SK-N-SH treated with all-trans-retinoic acid at 6 μM for 48 hours (cell line): Measurements from ENCODE around the gene CCDC78.

ENCODE experiments used
- ATAC-seq: fragments of 200-7000 bp; cut with Tn5 transposase; 3 replicates; pipeline ENCODE4 v1.9.1; 2020; ENCODE audit warnings: mild to moderate bottlenecking, moderate library complexity
- ARNTL ChIP-seq: fragments of 450-650 bp; formaldehyde crosslinking; IDR thresholded peaks from 2 replicates; pipeline ENCODE4 v1.5.0; 2020; ENCODE audit warnings: low read depth, mild to moderate bottlenecking, moderate library complexity, borderline replicate concordance
- CSDC2 ChIP-seq: fragments of 250-450 bp; sonication (Bioruptor Pico); IDR thresholded peaks from 2 replicates; pipeline ENCODE4 v1.5.0; 2020; ENCODE audit warnings: mild to moderate bottlenecking, moderate library complexity
- GLIS3 ChIP-seq: fragments of 250-450 bp; sonication (Bioruptor Pico); IDR thresholded peaks from 2 replicates; pipeline ENCODE4 v1.5.0; 2020; ENCODE audit warnings: mild to moderate bottlenecking, moderate library complexity
- ISL1 ChIP-seq: fragments of 250-450 bp; sonication (Bioruptor Pico); IDR thresholded peaks from 2 replicates; pipeline ENCODE4 v2.1.2; 2022; ENCODE audit warnings: mild to moderate bottlenecking, moderate library complexity
- RARB ChIP-seq: fragments of 250-450 bp; sonication (Bioruptor Pico); IDR thresholded peaks from 2 replicates; pipeline ENCODE4 v1.8.0; 2021; ENCODE audit warnings: mild to moderate bottlenecking, moderate library complexity
- SNAI2 ChIP-seq: fragments of 250-450 bp; sonication (Bioruptor Pico); IDR thresholded peaks from 2 replicates; pipeline ENCODE4 v1.5.0; 2020; ENCODE audit warnings: mild to moderate bottlenecking, moderate library complexity
- TCF4 ChIP-seq: fragments of 250-450 bp; sonication (Bioruptor Pico); IDR thresholded peaks from 2 replicates; pipeline ENCODE4 v1.8.0; 2021; ENCODE audit warnings: mild to moderate bottlenecking, moderate library complexity, borderline replicate concordance
- ZC3H10 ChIP-seq: fragments of 250-450 bp; sonication (Bioruptor Pico); IDR thresholded peaks from 2 replicates; pipeline ENCODE4 v1.5.1; 2021; ENCODE audit warnings: mild to moderate bottlenecking, moderate library complexity
- ZFP30 ChIP-seq: fragments of 450-650 bp; formaldehyde crosslinking; IDR thresholded peaks from 2 replicates; pipeline ENCODE4 v1.5.0; 2022; ENCODE audit warnings: mild to moderate bottlenecking, moderate library complexity
- ZNF565 ChIP-seq: fragments of 450-650 bp; formaldehyde crosslinking; conservative IDR thresholded peaks from 2 replicates; pipeline ENCODE4 v1.5.0; 2020; ENCODE audit warnings: low read depth, mild to moderate bottlenecking, moderate library complexity
- ZNF70 ChIP-seq: fragments of 450-650 bp; formaldehyde crosslinking; IDR thresholded peaks from 2 replicates; pipeline ENCODE4 v1.5.0; 2020; ENCODE audit warnings: mild to moderate bottlenecking, moderate library complexity
- TF ChIP-seq, protein P1 (sequence below): fragments of 250-450 bp; sonication (Bioruptor Pico); IDR thresholded peaks from 2 replicates; pipeline ENCODE4 v1.5.0; 2020; ENCODE audit warnings: mild to moderate bottlenecking, moderate library complexity
- TF ChIP-seq, protein P2 (sequence below): fragments of 250-450 bp; sonication (Bioruptor Pico); IDR thresholded peaks from 2 replicates; pipeline ENCODE4 v1.8.0; 2021; ENCODE audit warnings: low read depth, mild to moderate bottlenecking, moderate library complexity, borderline replicate concordance
- TF ChIP-seq, protein P3 (sequence below): fragments of 250-450 bp; sonication (Bioruptor Pico); IDR thresholded peaks from 2 replicates; pipeline ENCODE4 v1.5.1; 2021; ENCODE audit warnings: mild to moderate bottlenecking, moderate library complexity
- TF ChIP-seq, protein P4 (sequence below): fragments of 250-450 bp; sonication (Bioruptor Pico); IDR thresholded peaks from 2 replicates; pipeline ENCODE4 v1.5.1; 2020; ENCODE audit warnings: low read depth, mild to moderate bottlenecking, moderate library complexity
- TF ChIP-seq, protein P5 (sequence below): fragments of 250-450 bp; sonication (Bioruptor Pico); IDR thresholded peaks from 2 replicates; pipeline ENCODE4 v1.8.0; 2020; ENCODE audit warnings: mild to moderate bottlenecking, moderate library complexity, borderline replicate concordance

The CCDC78 gene

DNA sequence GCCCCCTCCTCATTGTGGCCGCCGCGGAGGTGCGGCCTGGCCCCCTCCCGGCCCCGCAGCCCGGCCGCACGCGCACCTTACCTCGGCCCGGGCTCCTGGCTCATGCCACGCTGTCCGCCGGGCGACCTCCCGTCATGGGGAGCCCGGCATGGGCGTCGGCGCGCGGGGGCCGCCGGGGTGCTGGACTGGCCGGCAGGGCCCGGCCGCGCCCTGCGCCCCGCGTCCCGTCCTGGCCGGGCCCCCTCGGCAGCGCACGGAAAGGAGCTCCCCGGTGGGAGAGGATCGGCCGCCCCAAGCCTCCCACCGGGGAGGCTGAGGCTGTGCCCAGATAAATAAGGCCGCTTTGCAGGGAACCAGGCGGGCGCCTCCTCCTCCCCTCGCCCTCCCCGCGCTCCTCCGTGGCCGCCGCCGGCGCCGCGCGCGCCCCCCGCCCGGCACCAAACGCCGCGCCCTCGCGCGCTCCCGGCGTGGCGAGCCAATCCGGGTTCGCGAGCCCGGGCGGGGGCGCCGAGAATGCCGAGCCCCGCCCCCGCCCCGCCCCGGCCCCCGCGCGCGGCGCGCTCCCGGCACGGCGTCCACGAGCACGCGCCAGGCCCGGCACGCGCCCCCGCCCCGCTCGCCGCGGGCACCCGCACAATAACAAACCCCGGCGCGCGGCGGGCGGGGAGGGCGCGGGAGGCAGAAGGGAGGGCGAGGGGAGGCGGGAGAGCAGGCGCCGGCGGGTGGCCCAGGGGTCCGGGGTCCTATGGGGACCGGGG, 20.6 kb downstream of the CCDC78 start, which contains the start of gene FBXL16:
Gene FBXL16, minus strand, starts transcription at position 371 of the 758 bp plus-strand sequence. CDS start 8,396 bp downstream, outside the sequence.
- TF ChIP-seq SNAI2 (CRISPR knock-in tag) = peak; percentile 31; the same call in 1 of the 2 replicates
- TF ChIP-seq ISL1 (CRISPR knock-in tag) = no peak
- TF ChIP-seq, protein P1, sequence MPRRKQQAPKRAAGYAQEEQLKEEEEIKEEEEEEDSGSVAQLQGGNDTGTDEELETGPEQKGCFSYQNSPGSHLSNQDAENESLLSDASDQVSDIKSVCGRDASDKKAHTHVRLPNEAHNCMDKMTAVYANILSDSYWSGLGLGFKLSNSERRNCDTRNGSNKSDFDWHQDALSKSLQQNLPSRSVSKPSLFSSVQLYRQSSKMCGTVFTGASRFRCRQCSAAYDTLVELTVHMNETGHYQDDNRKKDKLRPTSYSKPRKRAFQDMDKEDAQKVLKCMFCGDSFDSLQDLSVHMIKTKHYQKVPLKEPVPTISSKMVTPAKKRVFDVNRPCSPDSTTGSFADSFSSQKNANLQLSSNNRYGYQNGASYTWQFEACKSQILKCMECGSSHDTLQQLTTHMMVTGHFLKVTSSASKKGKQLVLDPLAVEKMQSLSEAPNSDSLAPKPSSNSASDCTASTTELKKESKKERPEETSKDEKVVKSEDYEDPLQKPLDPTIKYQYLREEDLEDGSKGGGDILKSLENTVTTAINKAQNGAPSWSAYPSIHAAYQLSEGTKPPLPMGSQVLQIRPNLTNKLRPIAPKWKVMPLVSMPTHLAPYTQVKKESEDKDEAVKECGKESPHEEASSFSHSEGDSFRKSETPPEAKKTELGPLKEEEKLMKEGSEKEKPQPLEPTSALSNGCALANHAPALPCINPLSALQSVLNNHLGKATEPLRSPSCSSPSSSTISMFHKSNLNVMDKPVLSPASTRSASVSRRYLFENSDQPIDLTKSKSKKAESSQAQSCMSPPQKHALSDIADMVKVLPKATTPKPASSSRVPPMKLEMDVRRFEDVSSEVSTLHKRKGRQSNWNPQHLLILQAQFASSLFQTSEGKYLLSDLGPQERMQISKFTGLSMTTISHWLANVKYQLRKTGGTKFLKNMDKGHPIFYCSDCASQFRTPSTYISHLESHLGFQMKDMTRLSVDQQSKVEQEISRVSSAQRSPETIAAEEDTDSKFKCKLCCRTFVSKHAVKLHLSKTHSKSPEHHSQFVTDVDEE (CRISPR knock-in tag) = 0 out of 2 replicates have a peak, but pooled peaks have one; percentile 41
- no peak for TF ChIP-seq ZNF565 (CRISPR knock-in tag)
- TF ChIP-seq CSDC2 (CRISPR knock-in tag) = 0 out of 2 replicates have a peak, but pooled peaks have one; percentile 33
- ATAC-seq = no peak

DNA sequence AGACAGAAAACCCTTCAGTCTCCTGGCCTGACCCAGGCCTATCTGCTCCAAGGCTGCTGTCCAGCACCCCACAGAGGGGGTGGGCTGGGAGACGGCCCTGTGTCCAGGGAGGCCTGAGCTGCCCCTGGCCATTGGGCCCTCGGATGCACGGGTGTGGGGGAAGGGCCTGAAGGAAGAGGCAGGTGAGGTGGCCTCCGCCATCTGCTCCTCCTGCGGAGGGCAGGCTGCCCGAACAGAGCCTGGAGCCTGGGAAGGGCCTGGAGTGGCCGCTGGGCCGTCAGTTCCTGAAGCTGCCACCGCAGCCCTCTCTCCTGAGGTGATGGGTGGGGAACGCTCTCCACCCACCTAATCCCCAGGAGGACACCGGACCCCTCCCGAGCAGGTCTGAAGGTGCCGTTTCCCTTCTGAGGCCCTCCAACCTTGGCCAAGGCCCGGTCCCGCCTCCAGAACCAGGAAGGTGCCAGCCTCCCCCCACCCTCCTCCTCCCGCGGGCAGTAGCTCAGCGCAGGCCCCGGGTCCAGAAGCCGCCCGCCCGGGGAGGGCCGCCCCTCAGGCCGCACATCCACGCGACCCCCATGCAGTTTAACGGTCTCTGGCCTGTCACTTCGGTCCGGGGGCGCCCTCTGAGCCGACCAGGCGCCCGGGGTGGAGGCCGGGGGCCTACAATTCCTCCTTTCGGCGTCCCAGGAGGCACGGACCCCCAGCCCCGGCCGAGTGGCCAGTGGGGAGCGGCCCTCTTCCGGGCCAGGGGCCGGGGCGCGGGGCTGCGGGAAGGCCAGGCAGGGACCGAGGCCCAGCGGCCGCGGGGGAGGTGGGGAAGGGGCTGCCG, 21.5 kb downstream of the CCDC78 start:
- TF ChIP-seq RARB (CRISPR knock-in tag) (no peak), ZC3H10 (no peak), CSDC2 (CRISPR knock-in tag) (no peak), GLIS3 (no peak)
- TF ChIP-seq, protein P2, sequence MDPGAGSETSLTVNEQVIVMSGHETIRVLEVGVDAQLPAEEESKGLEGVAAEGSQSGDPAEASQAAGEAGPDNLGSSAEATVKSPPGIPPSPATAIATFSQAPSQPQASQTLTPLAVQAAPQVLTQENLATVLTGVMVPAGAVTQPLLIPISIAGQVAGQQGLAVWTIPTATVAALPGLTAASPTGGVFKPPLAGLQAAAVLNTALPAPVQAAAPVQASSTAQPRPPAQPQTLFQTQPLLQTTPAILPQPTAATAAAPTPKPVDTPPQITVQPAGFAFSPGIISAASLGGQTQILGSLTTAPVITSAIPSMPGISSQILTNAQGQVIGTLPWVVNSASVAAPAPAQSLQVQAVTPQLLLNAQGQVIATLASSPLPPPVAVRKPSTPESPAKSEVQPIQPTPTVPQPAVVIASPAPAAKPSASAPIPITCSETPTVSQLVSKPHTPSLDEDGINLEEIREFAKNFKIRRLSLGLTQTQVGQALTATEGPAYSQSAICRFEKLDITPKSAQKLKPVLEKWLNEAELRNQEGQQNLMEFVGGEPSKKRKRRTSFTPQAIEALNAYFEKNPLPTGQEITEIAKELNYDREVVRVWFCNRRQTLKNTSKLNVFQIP (CRISPR knock-in tag) = no peak
- TF ChIP-seq, protein P3, sequence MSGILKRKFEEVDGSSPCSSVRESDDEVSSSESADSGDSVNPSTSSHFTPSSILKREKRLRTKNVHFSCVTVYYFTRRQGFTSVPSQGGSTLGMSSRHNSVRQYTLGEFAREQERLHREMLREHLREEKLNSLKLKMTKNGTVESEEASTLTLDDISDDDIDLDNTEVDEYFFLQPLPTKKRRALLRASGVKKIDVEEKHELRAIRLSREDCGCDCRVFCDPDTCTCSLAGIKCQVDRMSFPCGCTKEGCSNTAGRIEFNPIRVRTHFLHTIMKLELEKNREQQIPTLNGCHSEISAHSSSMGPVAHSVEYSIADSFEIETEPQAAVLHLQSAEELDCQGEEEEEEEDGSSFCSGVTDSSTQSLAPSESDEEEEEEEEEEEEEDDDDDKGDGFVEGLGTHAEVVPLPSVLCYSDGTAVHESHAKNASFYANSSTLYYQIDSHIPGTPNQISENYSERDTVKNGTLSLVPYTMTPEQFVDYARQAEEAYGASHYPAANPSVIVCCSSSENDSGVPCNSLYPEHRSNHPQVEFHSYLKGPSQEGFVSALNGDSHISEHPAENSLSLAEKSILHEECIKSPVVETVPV (CRISPR knock-in tag) = no peak
- peak; percentile 38 for ATAC-seq

DNA sequence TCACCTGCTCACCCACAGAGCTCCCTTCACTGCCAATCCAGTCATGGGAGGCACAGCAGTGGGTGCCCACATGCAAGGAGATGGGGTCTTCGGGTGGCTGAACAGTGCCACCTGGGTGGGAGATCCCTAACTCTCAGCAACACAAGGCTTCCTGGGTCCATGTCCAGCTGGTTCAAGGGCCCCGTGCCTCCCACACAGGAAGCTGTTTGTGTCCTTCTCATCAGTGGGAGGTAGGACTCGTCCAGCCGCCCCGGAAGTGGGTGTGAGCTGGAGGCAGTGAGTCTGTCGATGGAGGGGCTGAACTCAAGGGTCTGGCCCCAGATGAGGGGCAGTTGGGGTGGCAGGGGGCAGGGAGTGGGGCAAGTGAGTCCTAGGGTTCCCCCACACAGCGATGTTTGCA, 22.2 kb downstream of the CCDC78 start:
- no peak for ATAC-seq
- TF ChIP-seq, protein P4, sequence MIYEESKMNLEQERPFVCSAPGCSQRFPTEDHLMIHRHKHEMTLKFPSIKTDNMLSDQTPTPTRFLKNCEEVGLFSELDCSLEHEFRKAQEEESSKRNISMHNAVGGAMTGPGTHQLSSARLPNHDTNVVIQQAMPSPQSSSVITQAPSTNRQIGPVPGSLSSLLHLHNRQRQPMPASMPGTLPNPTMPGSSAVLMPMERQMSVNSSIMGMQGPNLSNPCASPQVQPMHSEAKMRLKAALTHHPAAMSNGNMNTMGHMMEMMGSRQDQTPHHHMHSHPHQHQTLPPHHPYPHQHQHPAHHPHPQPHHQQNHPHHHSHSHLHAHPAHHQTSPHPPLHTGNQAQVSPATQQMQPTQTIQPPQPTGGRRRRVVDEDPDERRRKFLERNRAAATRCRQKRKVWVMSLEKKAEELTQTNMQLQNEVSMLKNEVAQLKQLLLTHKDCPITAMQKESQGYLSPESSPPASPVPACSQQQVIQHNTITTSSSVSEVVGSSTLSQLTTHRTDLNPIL (CRISPR knock-in tag) = no peak
- TF ChIP-seq, protein P3 (CRISPR knock-in tag) = no peak
- TF ChIP-seq ZFP30 (CRISPR knock-in tag) = no peak
- TF ChIP-seq, protein P5, sequence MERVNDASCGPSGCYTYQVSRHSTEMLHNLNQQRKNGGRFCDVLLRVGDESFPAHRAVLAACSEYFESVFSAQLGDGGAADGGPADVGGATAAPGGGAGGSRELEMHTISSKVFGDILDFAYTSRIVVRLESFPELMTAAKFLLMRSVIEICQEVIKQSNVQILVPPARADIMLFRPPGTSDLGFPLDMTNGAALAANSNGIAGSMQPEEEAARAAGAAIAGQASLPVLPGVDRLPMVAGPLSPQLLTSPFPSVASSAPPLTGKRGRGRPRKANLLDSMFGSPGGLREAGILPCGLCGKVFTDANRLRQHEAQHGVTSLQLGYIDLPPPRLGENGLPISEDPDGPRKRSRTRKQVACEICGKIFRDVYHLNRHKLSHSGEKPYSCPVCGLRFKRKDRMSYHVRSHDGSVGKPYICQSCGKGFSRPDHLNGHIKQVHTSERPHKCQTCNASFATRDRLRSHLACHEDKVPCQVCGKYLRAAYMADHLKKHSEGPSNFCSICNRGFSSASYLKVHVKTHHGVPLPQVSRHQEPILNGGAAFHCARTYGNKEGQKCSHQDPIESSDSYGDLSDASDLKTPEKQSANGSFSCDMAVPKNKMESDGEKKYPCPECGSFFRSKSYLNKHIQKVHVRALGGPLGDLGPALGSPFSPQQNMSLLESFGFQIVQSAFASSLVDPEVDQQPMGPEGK = no peak
- TF ChIP-seq TCF4 (CRISPR knock-in tag) = no peak
- TF ChIP-seq ZNF565 (CRISPR knock-in tag) = no peak
- TF ChIP-seq ZNF70 (CRISPR knock-in tag) = no peak
- no peak for TF ChIP-seq ARNTL (CRISPR knock-in tag)
